ENCODE measurements around the gene SMURF1. TPM values are rescaled to one million over a fixed set of nuclear protein-coding genes. Genes with fewer than 3 reads are reported as not detected.

SMURF1 gene
- total RNA-seq, 1 donor from 2014 or later, result 20.1 TPM

GRCh38 chr7:99141841-99142726 is 1.8 kb downstream of the SMURF1 start:
- DNase-seq (ENCODE audit: low read depth, low spot score), result peak; percentile 29

- no peak for DNase-seq (ENCODE audit: low read depth, low spot score)
Measured at GRCh38 chr7:99141334-99141733, 2.6 kb downstream of the SMURF1 start.

GRCh38 chr7:99140813-99141212 is 3.1 kb downstream of the SMURF1 start:
- DNase-seq (ENCODE audit: low read depth, low spot score), result no peak

DNA sequence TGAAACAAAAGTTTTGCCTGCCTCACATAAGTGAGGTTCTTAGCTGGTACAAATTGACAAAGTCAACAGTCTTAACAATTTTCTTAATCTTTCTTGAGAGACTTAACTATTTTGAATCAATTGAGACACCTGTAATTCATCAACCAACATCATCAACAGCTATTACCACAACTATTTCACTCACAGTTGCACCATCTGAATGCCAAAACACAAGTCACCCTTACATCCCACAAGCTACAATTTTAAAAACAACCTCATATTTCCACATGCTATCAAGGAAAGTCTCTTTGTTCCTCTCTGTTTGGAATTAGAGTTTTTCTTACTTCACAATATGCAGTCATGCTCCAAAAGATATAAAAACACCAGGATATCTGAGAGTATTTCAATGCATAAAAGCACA is 4.9 kb downstream of the SMURF1 start:
- DNase-seq (ENCODE audit: low read depth, low spot score), result no peak

DNA sequence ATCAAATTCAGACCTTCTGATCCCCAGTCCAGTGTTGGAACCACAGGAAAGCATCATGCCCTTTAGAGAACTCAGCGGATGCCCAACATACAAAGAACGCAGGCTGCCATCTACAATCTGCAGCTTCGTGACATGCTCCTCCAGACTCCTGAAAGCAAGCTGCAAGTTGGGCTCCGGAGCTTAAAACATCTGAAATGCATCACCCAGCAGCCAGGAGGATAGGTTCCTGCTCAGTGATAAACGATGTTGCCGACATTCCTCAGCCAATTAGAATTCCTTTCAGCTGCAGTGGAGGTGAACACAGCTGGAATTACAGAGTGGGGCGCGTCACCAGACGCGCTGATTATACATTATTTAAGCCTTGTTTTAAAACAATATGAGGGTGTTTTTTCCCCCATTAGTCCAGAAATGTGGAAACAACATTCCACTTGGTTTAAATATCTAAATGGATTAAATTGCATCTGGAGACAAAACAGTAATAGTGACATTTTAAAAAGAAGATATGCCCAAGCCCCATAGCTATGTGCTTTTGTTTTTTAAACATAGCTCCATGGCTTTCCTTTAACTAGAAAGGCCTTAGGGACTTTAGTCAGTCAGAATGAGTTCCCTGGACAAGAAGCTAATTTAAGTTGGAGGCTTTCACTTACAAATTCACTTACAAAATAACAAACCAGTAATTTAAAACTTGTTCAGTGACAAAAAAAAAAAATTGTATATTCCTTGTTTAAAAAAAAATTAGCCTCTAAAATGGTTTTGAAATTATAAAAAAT is 6.3 kb downstream of the SMURF1 start:
- no peak for DNase-seq (ENCODE audit: low read depth, low spot score)

DNA sequence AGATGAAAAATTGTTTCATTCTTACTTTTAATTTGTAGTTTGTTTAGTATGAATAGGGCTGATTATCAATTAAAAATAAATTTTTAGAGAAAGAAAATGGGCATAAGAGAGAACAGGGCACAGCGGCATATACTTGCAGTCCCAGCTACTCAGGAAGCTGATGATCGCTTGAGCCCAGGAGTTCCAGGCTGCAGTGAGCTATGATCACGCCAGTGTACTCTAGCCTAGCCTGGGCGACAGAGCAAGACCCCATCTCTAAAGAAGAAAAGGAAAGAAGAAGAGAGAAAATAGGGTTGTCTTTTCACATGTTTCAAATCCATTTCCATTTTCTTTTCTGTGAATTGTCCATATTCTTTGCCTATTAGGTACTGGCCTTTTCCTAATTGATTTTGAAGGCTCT is 8.0 kb downstream of the SMURF1 start:
- no peak for DNase-seq (ENCODE audit: low read depth, low spot score)

DNA sequence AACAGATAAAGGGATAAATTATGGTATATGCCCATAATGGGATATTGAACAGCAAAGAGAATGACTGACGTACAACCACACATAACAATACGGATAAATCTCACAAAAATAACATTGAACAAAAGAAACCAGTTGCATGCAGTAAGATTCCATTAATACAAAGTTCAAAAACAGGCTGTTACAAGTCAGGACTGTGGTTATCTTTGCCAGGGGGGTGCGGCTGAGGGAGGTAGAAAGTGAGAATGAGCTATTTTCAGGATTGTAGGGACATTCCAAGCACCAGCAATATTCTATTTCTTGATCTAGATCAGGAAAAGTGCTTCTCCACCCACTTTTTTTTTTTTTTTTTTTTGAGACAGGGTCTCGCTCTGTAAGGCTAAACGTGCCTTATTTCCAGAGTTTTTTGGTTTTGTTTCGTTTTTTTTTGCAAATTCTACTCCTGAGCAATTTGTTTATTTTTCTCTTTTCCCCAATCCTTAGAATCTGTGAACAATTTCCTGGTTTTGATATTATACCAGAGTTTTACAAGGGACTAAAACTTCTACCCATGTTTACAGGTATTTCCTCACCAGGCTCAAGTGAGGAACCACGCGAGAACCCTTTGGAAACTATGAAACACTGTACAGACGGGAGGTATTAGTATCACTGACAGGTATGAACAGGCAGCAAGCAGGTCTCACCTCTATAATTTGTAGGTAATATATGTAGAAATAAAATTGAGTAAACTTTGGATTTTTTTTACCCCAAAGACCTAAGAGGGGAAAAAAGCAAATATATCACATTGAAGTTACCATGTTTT is 9.9 kb downstream of the SMURF1 start:
- no peak for DNase-seq (ENCODE audit: low read depth, low spot score)

- no peak for DNase-seq (ENCODE audit: low read depth, low spot score)
Measured at GRCh38 chr7:99132595-99133321, 11.2 kb downstream of the SMURF1 start.

DNA sequence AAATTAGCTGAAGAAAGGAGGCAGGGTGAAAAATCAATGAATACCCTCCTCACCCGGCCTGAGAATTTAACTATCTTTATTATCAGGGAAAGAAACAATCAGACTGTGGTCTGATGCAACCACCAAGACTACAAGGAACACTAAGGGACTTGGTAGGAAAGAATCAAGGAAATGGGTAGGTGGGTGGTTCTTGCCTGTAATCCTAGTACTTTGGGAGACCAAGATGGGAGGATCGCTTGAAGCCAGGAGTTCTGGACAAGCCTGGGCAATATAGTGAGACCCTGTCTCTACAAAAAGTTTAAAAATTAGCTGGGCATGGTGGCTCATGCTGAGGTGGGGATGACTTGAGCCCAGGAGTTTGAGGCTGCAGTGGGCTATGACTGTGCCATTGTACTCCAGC is 12.6 kb downstream of the SMURF1 start:
- no peak for DNase-seq (ENCODE audit: low read depth, low spot score)

GRCh38 chr7:99129536-99129935 is 14.4 kb downstream of the SMURF1 start:
- no peak for DNase-seq (ENCODE audit: low read depth, low spot score)

- DNase-seq (ENCODE audit: low read depth, low spot score), result no peak
Measured at GRCh38 chr7:99129001-99129400, 14.9 kb downstream of the SMURF1 start.

DNA sequence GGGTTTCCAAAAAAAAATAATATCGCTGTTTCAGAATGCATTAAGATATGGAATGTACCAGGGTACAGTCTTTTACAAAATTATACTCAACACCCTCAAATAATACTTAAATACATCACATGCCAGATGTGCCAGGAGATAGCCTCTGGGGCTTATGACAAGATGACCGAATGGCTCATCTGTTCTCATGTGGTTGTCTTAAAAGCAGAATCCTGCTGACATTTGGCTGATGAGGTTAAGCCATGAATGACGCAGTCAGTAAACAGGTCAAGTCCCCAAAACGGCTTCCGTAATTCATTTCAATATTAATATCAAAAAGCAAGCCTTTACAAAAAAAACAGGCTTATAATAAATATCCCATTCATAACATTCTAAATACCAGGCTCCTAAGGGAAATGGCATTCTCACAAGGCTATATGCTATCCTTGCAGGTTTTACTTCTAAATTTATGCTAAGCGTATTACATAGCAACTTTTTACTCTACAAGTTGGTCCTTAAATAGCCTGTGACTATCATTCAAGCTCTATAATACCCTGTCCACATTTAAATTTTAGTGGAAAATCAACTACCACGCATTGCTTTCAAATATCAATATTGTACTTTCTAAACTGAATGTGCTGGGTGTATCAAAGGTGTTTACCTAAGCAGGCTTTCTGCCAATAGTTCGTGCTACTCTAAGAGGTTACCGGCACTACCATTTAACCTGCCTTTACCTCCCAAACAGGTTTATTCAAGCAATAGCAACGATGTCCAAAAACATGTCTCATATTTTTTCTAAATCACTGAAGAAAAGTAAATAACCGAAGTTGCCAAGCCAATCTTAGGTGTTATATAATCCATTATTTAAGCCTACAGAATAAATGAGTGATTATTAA is 15.6 kb downstream of the SMURF1 start:
- no peak for DNase-seq (ENCODE audit: low read depth, low spot score)

GRCh38 chr7:99127636-99128035 is 16.3 kb downstream of the SMURF1 start:
- no peak for DNase-seq (ENCODE audit: low read depth, low spot score)

GRCh38 chr7:99126921-99127553 is 16.9 kb downstream of the SMURF1 start:
- no peak for DNase-seq (ENCODE audit: low read depth, low spot score)

DNA sequence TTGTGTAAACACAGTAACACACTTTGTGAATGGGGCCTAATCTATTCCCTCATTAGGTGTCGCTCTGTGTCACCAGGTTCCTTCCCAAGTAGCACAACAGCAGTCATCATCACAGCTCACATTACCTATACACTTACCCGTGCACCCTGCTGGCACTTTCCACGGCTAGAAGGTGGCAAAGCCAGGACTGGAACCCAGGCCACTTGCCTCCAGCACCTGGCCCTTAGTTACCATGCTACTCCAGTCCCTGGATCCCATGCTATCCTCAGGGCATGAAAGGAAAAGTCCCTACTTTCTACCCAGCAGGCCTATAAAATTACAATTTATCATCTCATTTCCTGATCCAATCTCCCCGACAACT is 18.4 kb downstream of the SMURF1 start:
- DNase-seq (ENCODE audit: low read depth, low spot score), result no peak

GRCh38 chr7:99124751-99125504 is 19.0 kb downstream of the SMURF1 start:
- DNase-seq (ENCODE audit: low read depth, low spot score), result no peak

DNA sequence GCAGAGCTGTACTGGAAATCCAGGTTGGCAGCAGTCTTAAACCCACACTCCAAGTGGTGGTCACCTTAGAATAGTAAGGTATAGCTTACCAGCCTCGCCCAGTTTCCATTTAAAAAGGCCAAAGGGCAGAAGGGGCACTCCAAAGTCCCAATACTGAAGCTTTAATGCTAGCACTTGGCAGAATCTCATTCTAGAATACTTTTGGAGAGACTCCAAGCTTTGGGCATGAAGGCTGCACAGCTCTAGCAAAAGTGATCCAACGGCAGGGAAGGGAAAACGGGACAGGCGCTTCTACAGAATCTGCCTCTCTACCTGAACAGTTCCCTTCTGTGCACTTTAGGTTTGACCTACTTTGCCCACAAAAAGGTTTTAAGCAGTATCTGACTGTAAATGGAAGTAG is 19.7 kb downstream of the SMURF1 start:
- DNase-seq (ENCODE audit: low read depth, low spot score), result no peak

- DNase-seq (ENCODE audit: low read depth, low spot score), result no peak
Measured at GRCh38 chr7:99123571-99124033, 20.3 kb downstream of the SMURF1 start.

- no peak for DNase-seq (ENCODE audit: low read depth, low spot score)
Measured at GRCh38 chr7:99122762-99123161, 21.1 kb downstream of the SMURF1 start.
